Aortic smooth muscle cell (primary cell): ENCODE data around the gene DYNC1LI2. TPM values are rescaled to one million over a fixed set of nuclear protein-coding genes. Genes with fewer than 3 reads are reported as not detected.

Experiments
- total RNA-seq: library from RNA; depleted of rRNA; stranded (reverse); fragments of >200 nt; gene quantifications from 2 replicates; pipeline ENCODE4 v1.2.3, GENCODE V29; 2014

Gene DYNC1LI2
- 146 and 174 TPM in 2 replicates for total RNA-seq

GRCh38 chr16:66751303-66751991 lies at the start of gene DYNC1LI2:
DYNC1LI2 (minus strand) TSS chr16:66751609; CDS start chr16:66751591, 18 bp downstream.

GRCh38 chr16:66696669-66697630 lies 54.5 kb downstream of the DYNC1LI2 start, which contains the start of gene CMTM4:
CMTM4 (minus strand) TSS chr16:66696743; CDS start chr16:66696525, 218 bp downstream.

Other genes starting within 250 kb of the DYNC1LI2 start
- gene TK2, start 201.5 kb downstream of the DYNC1LI2 start, total RNA-seq = 75.9 and 82.3 TPM in 2 replicates
- 32.6 and 49.4 TPM in 2 replicates for gene CKLF, start 199.0 kb downstream of the DYNC1LI2 start, total RNA-seq
- gene CMTM1, start 185.2 kb downstream of the DYNC1LI2 start, total RNA-seq = 1.4 and 1.6 TPM in 2 replicates
- not detected in 2 replicates for gene CMTM2, start 172.1 kb downstream of the DYNC1LI2 start, total RNA-seq
- 6.2 and 8.4 TPM in 2 replicates for gene CMTM3, start 146.9 kb downstream of the DYNC1LI2 start, total RNA-seq
- 9.1 and 10.4 TPM in 2 replicates for gene CMTM4, start 54.9 kb downstream of the DYNC1LI2 start, total RNA-seq
- gene TERB1, start 50.0 kb upstream of the DYNC1LI2 start, total RNA-seq = 0.12 and 0.13 TPM in 2 replicates
- gene NAE1, start 79.4 kb upstream of the DYNC1LI2 start, total RNA-seq = 58.0 and 60.4 TPM in 2 replicates
- not detected in 2 replicates for gene CA7, start 92.8 kb upstream of the DYNC1LI2 start, total RNA-seq
- gene PDP2, start 128.9 kb upstream of the DYNC1LI2 start, total RNA-seq = 8.1 and 8.3 TPM in 2 replicates
- not detected in 2 replicates for gene CDH16, start 167.3 kb upstream of the DYNC1LI2 start, total RNA-seq
- 3.2 and 7.7 TPM in 2 replicates for gene RRAD, start 173.9 kb upstream of the DYNC1LI2 start, total RNA-seq
- 126 and 169 TPM in 2 replicates for gene CIAO2B, start 182.8 kb upstream of the DYNC1LI2 start, total RNA-seq
- 28.1 and 29.1 TPM in 2 replicates for gene CES2, start 183.9 kb upstream of the DYNC1LI2 start, total RNA-seq
- 0.13 and 0.56 TPM in 2 replicates for gene CES3, start 209.7 kb upstream of the DYNC1LI2 start, total RNA-seq
- gene CES4A, start 237.0 kb upstream of the DYNC1LI2 start, total RNA-seq = 1.3 and 1.4 TPM in 2 replicates